ENCODE results near the gene PBX1. TPM values are rescaled to one million over a fixed set of nuclear protein-coding genes. Genes with fewer than 3 reads are reported as not detected.
"Not testable (repeated sequence)": the region's sequence is repeated elsewhere in the genome, so short reads cannot be mapped to it uniquely, and the experiment has no call there.

Gene PBX1
- total RNA-seq = 87.2 TPM
- long read RNA-seq, full-length matches to known transcripts = 4 of 47 reads
- long read RNA-seq, partial matches to known transcripts = 16 of 47 reads
- long read RNA-seq, other reads (novel, unspliced or antisense) = 27 of 47 reads

DNA sequence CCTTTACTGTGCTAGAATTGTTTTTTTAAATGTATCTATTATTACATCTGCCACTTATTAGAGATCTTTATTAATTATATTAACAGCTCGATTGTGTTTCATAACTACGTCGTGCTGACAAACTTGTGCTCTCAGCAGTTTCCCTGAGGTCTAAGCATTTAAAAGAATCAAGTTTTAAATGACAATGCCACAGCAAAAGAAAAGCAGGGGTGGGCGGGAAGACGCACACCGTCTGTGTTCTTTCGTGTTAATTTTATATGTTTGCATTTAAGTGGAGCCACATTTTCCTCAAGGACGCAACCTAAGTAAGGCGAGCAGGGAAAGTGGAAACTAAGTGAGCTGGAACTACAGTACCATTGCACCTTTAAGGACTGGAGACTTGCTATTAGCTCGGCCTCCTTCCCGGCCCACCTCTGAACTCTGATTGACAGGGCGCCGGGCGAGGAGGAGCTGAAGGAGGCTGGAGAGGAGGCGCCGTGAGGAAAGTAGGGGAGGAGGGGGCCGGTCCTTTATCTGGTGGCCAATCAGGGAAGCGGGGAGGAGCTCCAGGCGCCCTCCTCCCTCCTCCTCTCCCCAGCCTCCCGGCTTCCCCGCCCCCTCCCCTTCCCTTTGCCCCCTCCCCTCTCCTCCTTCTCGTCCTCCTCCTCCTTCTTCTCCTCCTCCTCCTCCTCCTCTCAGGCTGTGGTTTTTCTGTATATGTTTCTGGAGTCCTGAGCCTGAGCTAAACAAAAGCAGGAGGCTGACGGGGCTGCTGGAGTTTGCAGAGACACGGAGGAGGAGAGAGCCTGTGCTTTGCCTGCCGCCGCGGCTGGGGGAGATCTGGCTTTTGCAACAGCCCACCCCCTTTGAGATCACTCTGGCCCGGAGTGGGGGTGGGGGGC, at the start of gene PBX1:
PBX1 (plus strand) TSS at position 724 of the 881 bp plus-strand sequence.
- DNase-seq (ENCODE audit: low spot score) = peak; percentile 96

DNA sequence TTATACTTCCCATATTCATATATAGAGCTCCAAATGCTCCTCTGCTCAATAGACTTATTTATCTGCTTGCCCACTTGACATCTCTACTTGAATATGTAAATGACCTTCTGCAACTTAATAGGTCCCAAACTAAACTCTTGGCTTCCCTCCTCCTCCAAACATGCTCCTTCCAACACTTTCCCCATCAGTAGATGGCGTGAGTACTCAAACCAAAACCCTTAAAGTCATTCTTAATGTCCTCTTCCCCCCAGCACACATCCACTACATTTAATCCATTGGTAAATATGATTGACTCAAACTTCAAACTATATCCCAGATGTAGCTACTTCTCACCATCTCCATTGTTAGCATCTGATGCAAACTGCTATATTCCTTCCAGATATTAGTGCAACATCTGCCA, 48.5 kb upstream of the PBX1 start:
- no peak for DNase-seq (ENCODE audit: low spot score)

DNA sequence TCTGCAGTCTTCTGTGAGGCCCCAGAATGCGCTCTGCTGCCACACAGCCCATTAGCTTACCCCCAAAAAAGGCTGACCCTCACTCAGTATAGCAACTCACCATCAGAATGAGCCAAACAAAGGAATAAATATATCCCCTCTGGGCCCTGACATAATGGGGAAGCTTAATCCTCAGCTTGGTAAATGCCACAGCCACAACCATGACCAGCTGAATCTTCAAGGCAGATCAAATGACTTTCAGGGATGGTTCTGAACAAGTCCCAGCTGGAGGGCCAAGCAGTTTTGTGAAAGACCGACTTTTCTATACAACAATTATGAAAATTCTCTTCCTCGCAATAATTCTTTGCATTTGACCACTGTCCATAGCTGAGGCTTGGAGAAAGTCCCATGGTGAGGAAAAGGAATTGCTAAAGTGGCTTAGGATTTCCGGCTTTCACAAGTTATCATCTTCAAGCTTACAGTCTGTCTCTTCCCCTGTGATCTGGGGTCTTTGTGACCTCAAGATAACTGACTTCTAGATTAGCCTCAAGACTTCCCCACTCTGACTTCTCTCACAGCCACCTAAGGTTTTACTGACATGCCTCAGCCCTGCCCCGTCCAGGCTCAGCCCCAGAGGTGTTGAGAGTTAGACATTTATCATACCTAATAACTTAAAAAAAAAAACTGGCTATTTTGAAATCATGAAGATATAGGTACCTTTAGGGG, 47.8 kb upstream of the PBX1 start:
- no peak for DNase-seq (ENCODE audit: low spot score)

DNA sequence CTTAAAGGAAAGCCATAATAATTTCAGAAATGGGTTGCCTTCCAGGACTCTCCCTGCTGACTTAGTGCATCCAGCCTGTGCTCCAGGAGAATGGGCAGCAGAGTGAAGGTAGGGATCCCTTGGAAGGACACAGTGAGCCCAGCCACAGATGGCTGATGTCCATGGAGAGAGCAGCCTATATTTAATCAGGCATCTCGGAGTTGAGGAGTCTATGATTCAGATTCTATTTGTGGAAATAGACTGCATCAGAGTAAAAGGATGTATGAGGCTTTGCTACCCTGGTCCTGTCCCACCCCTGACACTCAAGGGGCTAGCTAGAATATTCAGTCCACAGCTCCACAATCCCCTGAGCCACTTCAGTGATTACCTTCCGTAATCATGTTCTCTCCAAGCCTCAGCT, 43.8 kb upstream of the PBX1 start:
- no peak for DNase-seq (ENCODE audit: low spot score)

DNA sequence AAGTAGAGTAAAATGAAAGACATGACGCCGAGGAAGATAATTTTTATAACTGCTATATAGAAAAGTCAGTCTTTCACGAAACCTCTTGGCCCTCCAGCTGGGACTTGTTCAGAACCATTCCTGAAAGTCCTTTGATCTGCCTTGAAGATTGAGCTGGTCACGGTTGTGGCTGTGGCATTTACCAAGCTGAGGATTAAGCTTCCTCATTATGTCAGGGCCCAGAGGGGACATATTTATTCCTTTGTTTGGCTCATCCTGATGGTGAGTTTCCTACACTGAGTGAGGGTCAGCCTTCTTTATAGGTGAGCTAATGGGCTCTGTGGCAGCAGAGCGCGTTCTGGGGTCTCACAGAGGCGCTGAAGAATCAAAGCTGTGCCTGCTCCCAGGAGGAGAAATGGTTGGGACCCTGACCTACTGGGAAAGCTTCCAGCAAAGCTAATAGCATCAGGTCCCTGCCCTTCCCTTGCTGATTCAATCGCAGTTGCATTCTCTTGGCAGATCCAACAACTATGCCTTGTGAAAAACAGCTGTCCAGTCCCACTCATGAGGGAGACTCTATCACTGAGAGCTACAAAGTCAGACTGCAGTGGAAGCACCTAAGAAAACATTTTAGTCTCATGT, 43.2 kb upstream of the PBX1 start:
- DNase-seq (ENCODE audit: low spot score) = no peak

DNA sequence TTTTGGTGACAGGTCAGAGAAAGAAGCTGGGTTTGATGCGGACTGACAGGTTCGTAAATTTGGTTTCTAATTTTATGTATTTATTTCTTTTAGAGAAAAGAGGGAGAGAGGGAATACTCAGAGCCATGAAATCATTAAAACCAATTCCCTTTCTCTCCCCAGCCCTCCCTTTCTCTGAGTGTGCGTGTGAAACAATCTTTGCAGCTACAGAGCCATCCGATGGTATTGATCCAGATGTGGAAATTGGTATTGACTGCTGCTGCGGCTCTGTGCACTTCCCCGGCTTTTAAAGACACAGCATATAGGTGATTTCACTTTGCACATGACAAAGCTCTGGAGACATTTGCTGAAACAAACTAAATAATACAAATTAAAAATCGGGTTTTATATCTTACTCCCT, 42.4 kb upstream of the PBX1 start:
- DNase-seq (ENCODE audit: low spot score) = no peak

DNA sequence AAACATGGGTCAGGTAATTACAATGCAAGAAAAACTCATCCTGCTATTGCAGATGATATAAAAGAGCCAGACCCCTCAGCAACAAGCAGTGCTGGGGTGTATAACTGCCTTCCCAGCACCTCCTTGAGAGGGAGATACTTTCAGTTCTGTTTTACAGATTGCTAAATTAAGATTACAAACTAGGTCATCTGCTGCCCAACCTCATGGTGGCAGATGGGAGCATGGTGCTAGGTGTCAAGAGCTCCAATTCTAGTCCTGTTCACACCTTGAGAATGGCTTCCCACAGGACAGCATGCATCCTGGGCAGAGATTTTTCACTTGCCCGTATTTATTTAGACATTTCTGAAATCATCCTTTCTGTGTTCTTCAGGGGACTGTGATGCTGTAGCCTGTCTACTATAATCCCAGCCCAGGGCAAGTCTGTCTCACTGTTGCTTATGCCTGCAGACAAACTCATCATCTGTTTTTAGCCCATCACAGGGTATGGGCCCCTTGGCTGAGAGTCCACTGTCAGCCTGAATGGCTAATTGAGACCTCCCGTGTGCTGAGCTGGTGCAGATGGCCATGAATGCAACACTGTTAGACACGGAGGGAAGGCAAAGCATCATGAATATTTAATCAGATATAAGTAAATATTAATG, 40.2 kb upstream of the PBX1 start:
- DNase-seq (ENCODE audit: low spot score) = no peak

DNA sequence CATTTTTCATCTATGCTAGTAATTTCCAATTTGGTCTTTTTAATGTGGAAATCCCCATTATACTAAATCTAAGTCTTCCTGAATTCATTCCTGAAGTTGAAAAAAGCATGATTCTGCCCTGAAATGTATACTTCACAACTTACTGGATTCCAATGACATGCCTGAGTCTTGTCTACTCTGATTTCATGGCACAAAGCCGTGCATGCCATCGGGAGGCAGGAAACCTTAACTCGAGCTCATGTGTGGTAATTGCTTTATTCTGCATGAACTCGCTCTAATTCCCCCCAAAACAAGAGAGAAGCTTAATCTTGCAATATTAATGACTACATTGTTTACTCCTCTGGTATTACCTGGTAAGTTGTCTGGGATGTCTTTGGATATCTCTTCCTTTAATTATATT, 39.6 kb upstream of the PBX1 start:
- DNase-seq (ENCODE audit: low spot score) = no peak

DNA sequence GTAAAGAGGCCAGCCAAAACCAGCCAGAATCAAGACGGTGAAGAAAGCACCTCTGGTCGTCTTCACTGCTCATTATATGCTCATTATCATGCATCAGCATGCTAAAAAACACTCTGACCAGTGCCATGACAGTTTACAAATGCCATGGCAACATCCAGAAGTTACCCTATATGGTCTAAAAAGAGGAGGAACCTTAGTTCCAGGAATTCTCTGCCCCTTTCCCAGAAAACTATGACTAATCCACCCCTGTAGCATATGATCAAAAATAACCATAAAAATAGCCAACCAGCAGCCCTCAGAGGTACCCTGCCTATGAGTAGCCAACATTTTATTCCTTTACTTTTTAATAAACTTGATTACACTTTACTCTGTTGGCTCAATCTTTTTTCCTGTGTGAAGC, 34.2 kb upstream of the PBX1 start:
- DNase-seq (ENCODE audit: low spot score) = no peak

DNA sequence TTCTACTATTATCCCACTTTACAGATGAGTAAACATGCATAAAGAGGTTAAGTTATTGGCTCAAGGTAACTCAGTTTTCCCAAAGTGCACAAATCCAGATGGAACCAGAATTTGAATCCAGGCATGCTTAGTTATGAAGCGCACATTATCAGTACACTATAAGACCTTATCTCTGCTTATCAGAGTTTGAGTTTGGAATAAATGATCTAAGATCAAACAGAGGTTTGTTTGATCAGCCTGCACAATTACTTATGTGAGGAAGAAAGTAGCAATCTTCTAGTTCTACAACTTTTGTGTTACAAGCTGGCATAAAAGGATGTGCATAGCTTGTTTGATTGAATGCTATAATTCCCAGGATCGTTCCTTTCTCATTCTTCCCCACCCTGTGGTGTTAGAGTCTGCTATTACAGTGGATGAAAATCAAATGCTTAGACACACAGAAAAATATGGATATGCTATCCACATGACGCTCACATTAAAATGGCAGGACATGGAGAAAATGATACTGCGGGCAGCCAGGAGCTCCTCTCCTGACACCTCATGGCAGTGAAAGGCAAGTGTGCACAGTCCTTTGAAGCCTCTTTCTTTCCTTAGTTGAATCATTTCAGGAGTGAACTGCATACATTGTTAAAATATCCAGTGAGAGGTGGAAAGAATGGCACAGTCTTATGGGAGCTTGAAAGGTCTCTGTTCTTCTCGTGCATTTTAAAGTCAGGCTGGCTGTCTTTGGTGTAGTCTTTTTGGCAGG, 23.9 kb upstream of the PBX1 start:
- DNase-seq (ENCODE audit: low spot score) = no peak

DNA sequence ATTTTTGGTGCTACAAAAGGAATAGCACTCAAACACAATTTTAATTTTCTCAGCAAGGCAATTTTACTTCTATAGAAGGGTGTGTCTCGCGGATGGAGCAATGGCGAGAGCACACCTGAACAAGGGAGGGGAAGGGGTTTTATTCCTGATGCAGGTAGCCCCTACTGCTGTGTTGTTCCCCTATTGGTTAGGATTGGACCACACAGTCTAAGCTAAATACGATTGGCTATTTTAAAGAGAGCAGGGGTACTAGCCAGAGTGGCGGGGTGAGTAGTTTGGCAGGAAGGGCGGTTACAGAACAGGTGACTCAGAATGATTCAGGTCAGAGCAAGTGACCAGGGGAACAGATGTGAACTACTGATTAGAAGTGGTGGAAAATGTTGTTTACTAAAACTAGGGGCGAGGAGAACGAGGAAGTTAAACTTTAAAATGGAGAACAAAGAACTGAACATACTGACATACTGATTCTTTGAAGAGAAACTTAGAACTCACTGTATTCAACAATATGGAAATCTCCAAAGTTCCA, 6.5 kb upstream of the PBX1 start:
- not testable (repeated sequence) for DNase-seq (ENCODE audit: low spot score)

DNA sequence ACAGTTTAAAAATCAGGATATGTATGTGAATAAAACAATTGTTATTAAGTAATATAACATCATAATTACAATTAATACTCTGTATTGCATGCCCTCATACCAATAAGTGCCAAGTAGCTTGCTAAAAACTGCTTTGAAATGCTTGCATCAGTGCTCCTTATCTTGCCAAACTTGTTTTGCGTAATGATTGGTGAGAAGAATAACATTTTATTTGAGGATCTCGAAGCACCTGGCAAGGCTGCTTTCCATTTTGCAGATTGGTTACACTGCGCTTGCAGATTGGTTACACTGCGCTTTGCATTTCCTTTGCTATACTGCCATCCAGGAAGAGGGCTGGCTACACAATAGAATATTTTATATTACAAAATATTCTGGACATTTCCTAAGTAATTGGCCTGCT, 1.7 kb upstream of the PBX1 start:
- no peak for DNase-seq (ENCODE audit: low spot score)

DNA sequence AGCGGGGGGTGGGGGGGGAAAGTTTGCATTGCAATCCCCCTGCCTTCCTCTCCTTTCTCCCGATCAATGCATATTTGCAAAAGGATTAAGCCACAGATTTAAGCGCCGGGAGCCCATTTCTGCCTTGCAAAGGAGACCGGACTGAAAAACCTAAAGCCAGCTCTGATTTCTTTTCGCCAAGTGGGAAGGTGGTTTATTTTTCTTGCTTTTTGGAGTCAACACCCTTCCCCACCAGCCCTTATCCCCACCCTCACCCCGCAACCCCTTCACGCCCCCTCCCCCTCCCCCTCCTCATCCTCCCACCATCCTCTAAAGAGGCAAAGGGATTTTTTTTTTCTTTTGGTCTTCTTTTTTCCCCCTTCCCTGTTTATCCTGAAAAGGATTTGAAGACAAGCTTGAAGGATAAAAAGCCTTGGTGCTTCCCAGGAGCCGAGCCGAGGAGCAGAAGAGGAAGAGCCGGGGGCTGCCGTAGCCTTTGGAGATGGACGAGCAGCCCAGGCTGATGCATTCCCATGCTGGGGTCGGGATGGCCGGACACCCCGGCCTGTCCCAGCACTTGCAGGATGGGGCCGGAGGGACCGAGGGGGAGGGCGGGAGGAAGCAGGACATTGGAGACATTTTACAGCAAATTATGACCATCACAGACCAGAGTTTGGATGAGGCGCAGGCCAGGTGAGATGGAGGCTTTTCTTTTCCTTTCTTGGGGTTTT, 513 bp downstream of the PBX1 start:
- DNase-seq (ENCODE audit: low spot score) = no peak

DNA sequence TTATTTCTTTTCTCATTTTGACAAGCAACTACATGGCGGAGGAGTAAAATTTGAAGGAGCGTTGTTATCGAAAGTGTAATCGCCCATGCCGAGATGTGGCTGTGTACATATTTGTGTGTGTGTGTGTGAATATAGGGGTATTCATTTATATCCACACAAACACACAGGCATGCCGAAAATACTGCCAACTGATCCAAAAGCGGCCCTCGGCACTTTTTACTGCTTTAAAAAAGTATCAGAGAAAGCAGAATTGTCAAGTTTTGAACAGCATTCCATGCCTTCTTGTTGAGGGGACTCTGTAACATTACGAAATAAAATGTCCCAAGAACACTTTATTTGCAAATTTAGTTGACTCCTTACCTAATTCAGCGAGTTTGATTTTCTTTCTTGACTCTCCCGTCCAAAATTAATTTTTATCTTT, 1.1 kb downstream of the PBX1 start:
- no peak for DNase-seq (ENCODE audit: low spot score)

DNA sequence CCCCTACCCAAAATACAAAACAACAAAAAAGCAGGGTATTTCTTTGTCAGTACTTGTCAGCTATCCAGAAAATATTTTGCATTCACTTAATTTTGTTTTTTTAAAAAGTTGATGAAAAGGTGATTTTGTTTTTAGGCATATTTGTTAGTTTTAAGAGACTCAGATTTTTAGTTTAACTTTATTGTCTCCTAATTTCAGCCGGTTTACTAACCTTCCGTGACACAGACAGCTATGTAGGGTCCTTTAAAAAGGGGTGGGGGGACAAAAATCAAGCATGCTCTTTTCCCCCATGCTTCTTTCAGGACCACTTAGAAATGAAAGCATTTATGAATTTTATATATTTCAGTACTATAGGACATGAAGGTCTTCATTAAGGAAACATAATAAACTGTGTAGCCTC, 1.6 kb downstream of the PBX1 start:
- DNase-seq (ENCODE audit: low spot score) = no peak

DNA sequence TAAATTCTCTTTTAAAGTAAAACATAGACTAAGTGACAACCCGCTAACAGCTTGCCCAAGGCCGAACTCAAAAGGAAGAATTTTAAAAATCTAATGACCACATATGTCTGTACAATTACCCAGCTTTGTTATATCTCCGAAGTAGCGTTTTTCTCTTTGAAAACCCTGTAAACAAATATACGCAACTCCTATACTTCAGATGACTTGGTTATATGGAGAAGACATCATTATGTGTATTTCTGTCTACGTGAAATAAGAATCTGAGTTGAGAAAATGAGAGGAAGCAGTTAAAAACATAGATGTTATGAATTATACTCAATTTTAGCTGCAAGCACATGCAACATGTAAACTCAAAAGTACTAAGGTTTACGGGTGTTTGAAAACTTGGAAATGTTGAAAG, 2.0 kb downstream of the PBX1 start:
- no peak for DNase-seq (ENCODE audit: low spot score)

DNA sequence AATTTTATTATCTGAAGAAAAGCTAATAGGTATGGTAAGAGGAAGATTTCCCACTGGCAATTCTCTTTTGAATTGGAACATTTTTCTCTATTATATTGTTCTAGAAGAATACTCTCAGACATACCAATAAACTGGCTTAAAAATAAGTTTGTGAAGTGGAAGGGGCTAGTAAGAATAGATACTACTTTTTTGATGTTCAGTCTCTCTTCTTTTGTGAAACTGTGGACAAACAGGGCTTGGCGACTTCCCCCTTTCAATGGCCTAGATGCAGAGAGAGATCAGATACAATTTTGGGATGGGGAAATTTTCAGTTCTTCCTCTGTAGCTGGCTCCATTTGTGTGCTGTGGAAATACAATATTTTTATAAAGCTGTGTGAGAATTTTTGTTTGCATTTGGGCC, 2.5 kb downstream of the PBX1 start:
- no peak for DNase-seq (ENCODE audit: low spot score)

DNA sequence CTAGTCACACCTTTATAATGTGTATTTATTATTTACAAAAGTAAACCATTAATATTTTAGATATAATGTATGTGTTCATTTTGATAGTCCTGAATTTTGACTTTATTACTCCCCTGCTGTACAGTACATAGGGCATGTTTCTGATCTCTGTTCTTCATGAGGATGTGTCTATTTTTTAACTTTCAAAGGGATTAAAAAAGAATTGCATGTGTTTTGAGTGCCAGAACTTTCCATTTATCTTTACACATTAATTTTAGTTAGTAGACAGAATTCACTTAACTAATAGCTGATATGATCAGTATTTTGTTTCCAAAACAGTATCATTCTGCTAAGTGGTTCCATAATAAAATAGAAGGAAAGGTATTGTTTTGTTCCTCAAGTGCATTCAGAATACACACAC, 3.1 kb downstream of the PBX1 start:
- DNase-seq (ENCODE audit: low spot score) = no peak

DNA sequence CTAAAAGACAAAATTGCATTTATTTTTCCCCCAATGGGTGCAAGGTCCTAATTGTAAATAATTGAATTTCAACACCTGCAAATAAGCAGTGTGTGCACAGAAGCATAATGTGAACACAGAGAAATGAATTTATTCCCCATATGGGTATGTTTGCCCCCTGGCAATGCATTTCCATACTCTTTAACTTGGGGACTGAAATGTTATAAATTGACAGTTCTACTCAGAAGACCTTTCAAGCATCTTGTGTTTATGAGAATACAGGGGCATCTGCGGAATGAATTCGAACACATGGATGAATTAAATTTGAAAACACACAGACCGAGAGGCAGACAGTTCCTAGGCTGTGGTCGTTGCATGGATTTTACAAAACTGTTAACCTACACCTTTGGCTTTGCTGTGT, 3.5 kb downstream of the PBX1 start:
- no peak for DNase-seq (ENCODE audit: low spot score)

DNA sequence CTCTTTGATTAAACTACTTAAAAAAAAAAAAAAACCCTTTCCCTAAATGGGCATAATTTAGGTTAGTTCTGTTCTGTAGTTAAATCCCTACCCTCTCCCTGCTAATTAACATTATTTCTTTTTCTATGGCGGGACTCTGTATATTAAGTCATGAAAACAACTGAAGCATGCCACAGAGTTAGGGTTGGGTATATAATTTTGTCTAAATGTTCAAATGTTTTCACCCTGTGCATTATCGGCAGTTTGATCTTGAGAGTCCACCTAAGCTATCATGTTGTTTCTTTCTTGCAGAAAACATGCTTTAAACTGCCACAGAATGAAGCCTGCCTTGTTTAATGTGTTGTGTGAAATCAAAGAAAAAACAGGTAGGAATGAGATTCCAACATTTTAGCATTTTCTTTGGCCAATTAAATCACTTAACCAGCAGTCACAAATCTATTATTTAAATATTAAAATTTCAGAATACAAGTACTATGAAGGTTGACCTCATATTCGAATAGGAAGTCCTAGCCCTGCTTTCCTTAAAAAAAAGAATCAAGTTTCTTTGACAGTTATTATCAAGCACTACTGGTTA, 4.0 kb downstream of the PBX1 start:
- DNase-seq (ENCODE audit: low spot score) = no peak

All from mesenteric fat pad (tissue), 1 donor.